ENCODE data around the gene C4orf50. TPM values are rescaled to one million over a fixed set of nuclear protein-coding genes. Genes with fewer than 3 reads are reported as not detected.

Gene C4orf50
- total RNA-seq, 1 donor from 2014 or later: 0.05 TPM

GRCh38 chr4:5988086-5988845 is 30.0 kb downstream of the C4orf50 start:
- Mint-ChIP-seq H3K4me1 (ENCODE audit: unreplicated experiment) (peaks cover 10% of the 10 kb centered on the region), H3K4me3 (ENCODE audit: unreplicated experiment) (no peak overlapping the region)

DNA sequence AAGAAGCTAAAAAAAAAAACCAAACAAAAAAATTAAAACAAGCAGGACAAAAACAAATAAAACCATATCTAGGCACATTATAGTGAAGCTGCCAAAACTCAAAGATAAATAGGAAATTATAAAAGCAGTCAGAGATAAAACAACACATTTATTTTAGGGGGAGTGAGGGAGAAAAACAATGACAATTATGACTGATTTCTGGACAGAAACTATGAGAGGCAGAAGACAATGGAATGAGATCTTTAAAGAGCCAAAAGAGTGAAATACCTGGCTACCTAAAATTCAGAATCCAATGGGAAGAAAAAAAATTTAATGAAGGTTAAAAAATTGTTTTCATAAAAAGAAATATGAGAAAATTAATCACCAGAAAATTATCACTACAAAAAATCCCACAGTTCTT is 33.4 kb downstream of the C4orf50 start:
- no peak for TF ChIP-seq CTCF (IDR thresholded peaks at IDR 0.05; ENCODE audit: unreplicated experiment)
- DNase-seq (ENCODE audit: low spot score): no peak
- Mint-ChIP-seq H3K36me3 (ENCODE audit: low read depth, unreplicated experiment) (no peaks in the 10 kb centered on the region), H3K27me3 (ENCODE audit: unreplicated experiment) (peaks cover 2% of the 10 kb centered on the region), H3K27ac (ENCODE audit: unreplicated experiment) (no peak overlapping the region), H3K4me1 (ENCODE audit: unreplicated experiment) (peaks cover under 1% of the 10 kb centered on the region), H3K4me3 (ENCODE audit: unreplicated experiment) (no peak overlapping the region), H3K9me3 (ENCODE audit: unreplicated experiment) (peaks cover 11% of the 10 kb centered on the region)

More at GRCh38 chr4:5988086-5988845, 30.0 kb downstream of the C4orf50 start:
- H3K27ac Mint-ChIP-seq (ENCODE audit: unreplicated experiment): no peak overlapping the region
- TF ChIP-seq CTCF (IDR thresholded peaks at IDR 0.05; ENCODE audit: unreplicated experiment): no peak
- peaks cover 7% of the 10 kb centered on the region for H3K27me3 Mint-ChIP-seq (ENCODE audit: unreplicated experiment)
- DNase-seq (ENCODE audit: low spot score): no peak
- H3K9me3 Mint-ChIP-seq (ENCODE audit: unreplicated experiment): peaks cover 11% of the 10 kb centered on the region
- H3K36me3 Mint-ChIP-seq (ENCODE audit: low read depth, unreplicated experiment): peaks cover 3% of the 10 kb centered on the region

GRCh38 chr4:5982156-5982973 is 35.9 kb downstream of the C4orf50 start:
- DNase-seq (ENCODE audit: low spot score): no peak

GRCh38 chr4:5980436-5981155 is 37.6 kb downstream of the C4orf50 start:
- no peak for DNase-seq (ENCODE audit: low spot score)
- no peak overlapping the region for H3K4me3 Mint-ChIP-seq (ENCODE audit: unreplicated experiment)
- H3K27me3 Mint-ChIP-seq (ENCODE audit: unreplicated experiment): peaks cover 1% of the 10 kb centered on the region
- no peak overlapping the region for H3K27ac Mint-ChIP-seq (ENCODE audit: unreplicated experiment)
- no peaks in the 10 kb centered on the region for H3K36me3 Mint-ChIP-seq (ENCODE audit: low read depth, unreplicated experiment)
- TF ChIP-seq CTCF (IDR thresholded peaks at IDR 0.05; ENCODE audit: unreplicated experiment): no peak
- peaks cover 11% of the 10 kb centered on the region for H3K9me3 Mint-ChIP-seq (ENCODE audit: unreplicated experiment)
- H3K4me1 Mint-ChIP-seq (ENCODE audit: unreplicated experiment): no peaks in the 10 kb centered on the region

More at GRCh38 chr4:5982156-5982973, 35.9 kb downstream of the C4orf50 start:
- TF ChIP-seq CTCF (IDR thresholded peaks at IDR 0.05; ENCODE audit: unreplicated experiment): no peak
- Mint-ChIP-seq H3K27me3 (ENCODE audit: unreplicated experiment) (peaks cover 1% of the 10 kb centered on the region), H3K4me1 (ENCODE audit: unreplicated experiment) (no peaks in the 10 kb centered on the region), H3K27ac (ENCODE audit: unreplicated experiment) (no peak overlapping the region), H3K36me3 (ENCODE audit: low read depth, unreplicated experiment) (no peaks in the 10 kb centered on the region), H3K9me3 (ENCODE audit: unreplicated experiment) (peaks cover 11% of the 10 kb centered on the region), H3K4me3 (ENCODE audit: unreplicated experiment) (no peak overlapping the region)
